Measurements from ENCODE around the gene GALNT18. TPM values are rescaled to one million over a fixed set of nuclear protein-coding genes. Genes with fewer than 3 reads are reported as not detected.

GALNT18 gene
- total RNA-seq, 1 donor, result 2.4 TPM

- H3K4me3 ChIP-seq (ENCODE audit: low read depth, low read length), result no peak overlapping the region
- peak; percentile 2 for DNase-seq (ENCODE audit: low read depth)
- TF ChIP-seq CTCF (IDR thresholded peaks at IDR 0.05; ENCODE audit: insufficient read depth, low read length), result no peak
These were observed 108.4 kb downstream of the GALNT18 start for GRCh38 chr11:11513422-11513821.

GRCh38 chr11:11512929-11513328 lies 108.9 kb downstream of the GALNT18 start:
- no peak overlapping the region for H3K4me3 ChIP-seq (ENCODE audit: low read depth, low read length)
- no peak for TF ChIP-seq CTCF (IDR thresholded peaks at IDR 0.05; ENCODE audit: insufficient read depth, low read length)
- no peak for DNase-seq (ENCODE audit: low read depth)

GRCh38 chr11:11512502-11512901 lies 109.3 kb downstream of the GALNT18 start:
- no peak for DNase-seq (ENCODE audit: low read depth)
- TF ChIP-seq CTCF (IDR thresholded peaks at IDR 0.05; ENCODE audit: insufficient read depth, low read length), result no peak
- no peak overlapping the region for H3K4me3 ChIP-seq (ENCODE audit: low read depth, low read length)

- no peak overlapping the region for H3K4me3 ChIP-seq (ENCODE audit: low read depth, low read length)
- TF ChIP-seq CTCF (IDR thresholded peaks at IDR 0.05; ENCODE audit: insufficient read depth, low read length), result no peak
- DNase-seq (ENCODE audit: low read depth), result no peak
These were observed 109.7 kb downstream of the GALNT18 start for GRCh38 chr11:11512090-11512489.

GRCh38 chr11:11510939-11511338 lies 110.9 kb downstream of the GALNT18 start:
- DNase-seq (ENCODE audit: low read depth), result no peak
- no peak overlapping the region for H3K4me3 ChIP-seq (ENCODE audit: low read depth, low read length)
- TF ChIP-seq CTCF (IDR thresholded peaks at IDR 0.05; ENCODE audit: insufficient read depth, low read length), result no peak

- no peak for DNase-seq (ENCODE audit: low read depth)
- TF ChIP-seq CTCF (IDR thresholded peaks at IDR 0.05; ENCODE audit: insufficient read depth, low read length), result no peak
- no peak overlapping the region for H3K4me3 ChIP-seq (ENCODE audit: low read depth, low read length)
These were observed 116.1 kb downstream of the GALNT18 start for GRCh38 chr11:11505692-11506091.

GRCh38 chr11:11505190-11505589 lies 116.6 kb downstream of the GALNT18 start:
- no peak overlapping the region for H3K4me3 ChIP-seq (ENCODE audit: low read depth, low read length)
- TF ChIP-seq CTCF (IDR thresholded peaks at IDR 0.05; ENCODE audit: insufficient read depth, low read length), result no peak
- no peak for DNase-seq (ENCODE audit: low read depth)
